ENCODE results near the gene ALG2. TPM values are rescaled to one million over a fixed set of nuclear protein-coding genes. Genes with fewer than 3 reads are reported as not detected.

The ALG2 gene
- total and polyA plus RNA-seq, 4 donors, result 20.6 to 43.6 (median 30.3) TPM

GRCh38 chr9:99270491-99270890 lies 48.7 kb upstream of the ALG2 start:
- Histone ChIP-seq H3K27ac (ENCODE audit: low read depth in 1 of 2, low read length in 2 of 2) (no peak overlapping the region), H3K27me3 (ENCODE audit: control insufficient read depth in 4 of 4, insufficient read depth in 4 of 4, low read length in 3 of 4) (no peaks in the 10 kb centered on the region), H3K4me3 (ENCODE audit: low read depth in 1 of 3, low read length in 3 of 3) (no peak overlapping the region), H3K36me3 (ENCODE audit: control insufficient read depth in 4 of 4, insufficient read depth in 3 of 4, low read depth in 1 of 4, low read length in 3 of 4) (no peaks in the 10 kb centered on the region), H3K4me1 (ENCODE audit: control insufficient read depth in 4 of 4, insufficient read depth in 4 of 4, low read length in 3 of 4) (peaks cover 0 to 10% (median 4%) of the 10 kb centered on the region in 4 donors), H3K9ac (ENCODE audit: low read depth in 1 of 2, low read length in 2 of 2) (no peak overlapping the region), H3K9me3 (ENCODE audit: control insufficient read depth in 4 of 4, low read length in 3 of 4) (no peaks in the 10 kb centered on the region)
- 67% methylated on average over 3 of the region's 3 CpGs for WGBS
- no peak for DNase-seq (ENCODE audit: low spot score)
- TF ChIP-seq FOXA2 (IDR thresholded peaks at IDR 0.05), result no peak
- TF ChIP-seq TAF1 (conservative IDR thresholded peaks at IDR 0.05), result no peak
- TF ChIP-seq REST (IDR thresholded peaks at IDR 0.05), result no peak
- no peak for TF ChIP-seq GABPA (IDR thresholded peaks at IDR 0.05 in 1 of 2, conservative IDR thresholded peaks at IDR 0.05 in 1 of 2)
- no peak for TF ChIP-seq NR2F2 (IDR thresholded peaks at IDR 0.05)
- no peak for TF ChIP-seq RXRA (IDR thresholded peaks at IDR 0.05)
- TF ChIP-seq, protein P1, sequence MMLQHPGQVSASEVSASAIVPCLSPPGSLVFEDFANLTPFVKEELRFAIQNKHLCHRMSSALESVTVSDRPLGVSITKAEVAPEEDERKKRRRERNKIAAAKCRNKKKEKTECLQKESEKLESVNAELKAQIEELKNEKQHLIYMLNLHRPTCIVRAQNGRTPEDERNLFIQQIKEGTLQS (IDR thresholded peaks at IDR 0.05), result no peak
- TF ChIP-seq HNF4A (conservative IDR thresholded peaks at IDR 0.05), result no peak
- no peak for TF ChIP-seq HNF4G (IDR thresholded peaks at IDR 0.05)

- no peaks in the 10 kb centered on the region for H3K36me3 ChIP-seq (ENCODE audit: control insufficient read depth in 4 of 4, insufficient read depth in 3 of 4, low read depth in 1 of 4, low read length in 3 of 4)
- H3K4me3 ChIP-seq (ENCODE audit: low read depth in 1 of 3, low read length in 3 of 3), result no peak overlapping the region
- DNase-seq (ENCODE audit: low spot score), result no peak
- no peaks in the 10 kb centered on the region for H3K27me3 ChIP-seq (ENCODE audit: control insufficient read depth in 4 of 4, insufficient read depth in 4 of 4, low read length in 3 of 4)
- WGBS, result 82% methylated on average over 3 of the region's 3 CpGs
- no peak overlapping the region for H3K27ac ChIP-seq (ENCODE audit: low read depth in 1 of 2, low read length in 2 of 2)
- TF ChIP-seq SP1 (IDR thresholded peaks at IDR 0.05) (no peak), YY1 (IDR thresholded peaks at IDR 0.05) (no peak), GABPA (IDR thresholded peaks at IDR 0.05 in 1 of 2, conservative IDR thresholded peaks at IDR 0.05 in 1 of 2) (no peak), RXRA (IDR thresholded peaks at IDR 0.05) (no peak), MAX (IDR thresholded peaks at IDR 0.05) (no peak), FOXA1 (IDR thresholded peaks at IDR 0.05) (no peak), HNF4G (IDR thresholded peaks at IDR 0.05) (no peak), EGR1 (IDR thresholded peaks at IDR 0.05; ENCODE audit: low read depth in 2 of 2) (no peak), REST (IDR thresholded peaks at IDR 0.05) (no peak), FOXA2 (IDR thresholded peaks at IDR 0.05) (no peak), TAF1 (conservative IDR thresholded peaks at IDR 0.05) (no peak), RAD21 (IDR thresholded peaks at IDR 0.05) (no peak), ZBTB33 (IDR thresholded peaks at IDR 0.05) (no peak), JUND (IDR thresholded peaks at IDR 0.05) (no peak), NR2F2 (IDR thresholded peaks at IDR 0.05) (no peak), HNF4A (conservative IDR thresholded peaks at IDR 0.05) (no peak)
- TF ChIP-seq, protein P2, sequence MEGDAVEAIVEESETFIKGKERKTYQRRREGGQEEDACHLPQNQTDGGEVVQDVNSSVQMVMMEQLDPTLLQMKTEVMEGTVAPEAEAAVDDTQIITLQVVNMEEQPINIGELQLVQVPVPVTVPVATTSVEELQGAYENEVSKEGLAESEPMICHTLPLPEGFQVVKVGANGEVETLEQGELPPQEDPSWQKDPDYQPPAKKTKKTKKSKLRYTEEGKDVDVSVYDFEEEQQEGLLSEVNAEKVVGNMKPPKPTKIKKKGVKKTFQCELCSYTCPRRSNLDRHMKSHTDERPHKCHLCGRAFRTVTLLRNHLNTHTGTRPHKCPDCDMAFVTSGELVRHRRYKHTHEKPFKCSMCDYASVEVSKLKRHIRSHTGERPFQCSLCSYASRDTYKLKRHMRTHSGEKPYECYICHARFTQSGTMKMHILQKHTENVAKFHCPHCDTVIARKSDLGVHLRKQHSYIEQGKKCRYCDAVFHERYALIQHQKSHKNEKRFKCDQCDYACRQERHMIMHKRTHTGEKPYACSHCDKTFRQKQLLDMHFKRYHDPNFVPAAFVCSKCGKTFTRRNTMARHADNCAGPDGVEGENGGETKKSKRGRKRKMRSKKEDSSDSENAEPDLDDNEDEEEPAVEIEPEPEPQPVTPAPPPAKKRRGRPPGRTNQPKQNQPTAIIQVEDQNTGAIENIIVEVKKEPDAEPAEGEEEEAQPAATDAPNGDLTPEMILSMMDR (IDR thresholded peaks at IDR 0.05; ENCODE audit: low read depth, low read length, missing input control), result no peak
- TF ChIP-seq, protein P1 (IDR thresholded peaks at IDR 0.05), result no peak
- H3K9me3 ChIP-seq (ENCODE audit: control insufficient read depth in 4 of 4, low read length in 3 of 4), result no peaks in the 10 kb centered on the region
- no peak overlapping the region for H3K9ac ChIP-seq (ENCODE audit: low read depth in 1 of 2, low read length in 2 of 2)
- H3K4me1 ChIP-seq (ENCODE audit: control insufficient read depth in 4 of 4, insufficient read depth in 4 of 4, low read length in 3 of 4), result peaks cover 0 to 10% (median 4%) of the 10 kb centered on the region in 4 donors
These were observed 47.7 kb upstream of the ALG2 start for GRCh38 chr9:99269416-99269815.

Data from liver (tissue), 9 donors.